ENCODE data around the gene PANK4.

The PANK4 gene

DNA sequence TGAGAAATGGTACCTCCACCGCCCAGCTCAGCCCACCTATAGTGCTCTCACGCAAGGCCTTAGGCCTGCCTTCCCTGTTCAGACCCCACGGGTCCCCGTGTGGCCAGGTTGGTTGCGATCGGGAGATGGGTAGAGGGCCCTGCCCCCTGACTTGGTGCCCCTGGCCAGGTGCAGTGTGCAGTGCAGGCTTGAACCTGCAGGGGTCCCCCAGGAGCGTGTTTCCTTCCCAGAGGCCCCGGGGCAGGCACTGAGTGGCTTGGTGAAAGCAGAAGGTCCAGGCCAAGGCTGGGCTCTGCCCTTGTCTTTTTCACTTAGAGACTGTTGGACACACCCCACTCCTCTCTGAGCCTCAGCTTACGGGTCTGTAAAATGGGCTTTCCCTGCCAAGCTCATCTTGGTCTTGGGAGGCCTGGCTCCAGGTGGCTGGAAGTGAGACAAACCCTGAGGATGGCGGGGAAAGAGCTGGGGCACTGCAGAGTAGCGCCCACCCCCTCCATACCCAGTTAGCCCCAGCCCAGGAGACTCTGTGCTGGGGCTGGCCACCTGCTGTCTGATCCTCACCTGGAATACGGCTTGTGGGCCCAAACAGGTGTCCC lies 13.0 kb upstream of the PANK4 start:
- TF ChIP-seq, protein P1, sequence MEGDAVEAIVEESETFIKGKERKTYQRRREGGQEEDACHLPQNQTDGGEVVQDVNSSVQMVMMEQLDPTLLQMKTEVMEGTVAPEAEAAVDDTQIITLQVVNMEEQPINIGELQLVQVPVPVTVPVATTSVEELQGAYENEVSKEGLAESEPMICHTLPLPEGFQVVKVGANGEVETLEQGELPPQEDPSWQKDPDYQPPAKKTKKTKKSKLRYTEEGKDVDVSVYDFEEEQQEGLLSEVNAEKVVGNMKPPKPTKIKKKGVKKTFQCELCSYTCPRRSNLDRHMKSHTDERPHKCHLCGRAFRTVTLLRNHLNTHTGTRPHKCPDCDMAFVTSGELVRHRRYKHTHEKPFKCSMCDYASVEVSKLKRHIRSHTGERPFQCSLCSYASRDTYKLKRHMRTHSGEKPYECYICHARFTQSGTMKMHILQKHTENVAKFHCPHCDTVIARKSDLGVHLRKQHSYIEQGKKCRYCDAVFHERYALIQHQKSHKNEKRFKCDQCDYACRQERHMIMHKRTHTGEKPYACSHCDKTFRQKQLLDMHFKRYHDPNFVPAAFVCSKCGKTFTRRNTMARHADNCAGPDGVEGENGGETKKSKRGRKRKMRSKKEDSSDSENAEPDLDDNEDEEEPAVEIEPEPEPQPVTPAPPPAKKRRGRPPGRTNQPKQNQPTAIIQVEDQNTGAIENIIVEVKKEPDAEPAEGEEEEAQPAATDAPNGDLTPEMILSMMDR (IDR thresholded peaks at IDR 0.05), result no peak
- no peak for DNase-seq
- H3K27me3 ChIP-seq, result peaks cover 0 to 59% of the 10 kb centered on the region in 2 donors
- peaks cover 0 to 22% (median 5%) of the 10 kb centered on the region in 4 donors for H3K4me1 ChIP-seq
- no peak overlapping the region for H3K4me3 ChIP-seq
- H3K36me3 ChIP-seq, result no peaks in the 10 kb centered on the region
- intact Hi-C loops (cut with DNase I; ENCODE audit: low total_unique reads), result no loop called here
- no peaks in the 10 kb centered on the region for H3K9me3 ChIP-seq
- H3K27ac ChIP-seq, result no peak overlapping the region

DNA sequence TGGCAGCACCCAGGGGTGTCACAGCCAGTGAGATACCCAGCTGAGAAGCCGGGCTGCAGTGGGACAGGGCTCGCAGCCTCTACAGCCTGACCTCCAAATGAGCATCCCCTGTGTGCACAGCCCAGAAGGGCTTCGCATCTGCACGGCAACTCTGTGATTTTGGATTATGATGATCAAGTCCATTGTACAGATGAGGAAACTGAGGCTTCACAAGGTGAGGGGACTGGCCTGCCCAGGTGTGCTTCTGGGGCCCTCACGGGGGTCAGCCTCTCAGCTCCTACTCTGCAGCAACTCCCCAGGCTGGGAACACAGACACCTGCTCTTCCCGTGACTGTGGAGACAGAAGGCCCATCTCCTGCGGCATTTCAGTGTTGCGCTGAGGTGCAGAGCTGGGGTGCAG lies 12.5 kb upstream of the PANK4 start:
- Histone ChIP-seq H3K27me3 (peaks cover 0 to 53% of the 10 kb centered on the region in 2 donors), H3K4me3 (no peak overlapping the region), H3K9me3 (no peaks in the 10 kb centered on the region), H3K36me3 (no peaks in the 10 kb centered on the region), H3K27ac (no peak overlapping the region), H3K4me1 (peaks cover 0 to 16% (median 5%) of the 10 kb centered on the region in 4 donors)
- intact Hi-C loops (cut with DNase I; ENCODE audit: low total_unique reads), result no loop called here
- TF ChIP-seq, protein P1 (IDR thresholded peaks at IDR 0.05), result no peak
- DNase-seq, result no peak

DNA sequence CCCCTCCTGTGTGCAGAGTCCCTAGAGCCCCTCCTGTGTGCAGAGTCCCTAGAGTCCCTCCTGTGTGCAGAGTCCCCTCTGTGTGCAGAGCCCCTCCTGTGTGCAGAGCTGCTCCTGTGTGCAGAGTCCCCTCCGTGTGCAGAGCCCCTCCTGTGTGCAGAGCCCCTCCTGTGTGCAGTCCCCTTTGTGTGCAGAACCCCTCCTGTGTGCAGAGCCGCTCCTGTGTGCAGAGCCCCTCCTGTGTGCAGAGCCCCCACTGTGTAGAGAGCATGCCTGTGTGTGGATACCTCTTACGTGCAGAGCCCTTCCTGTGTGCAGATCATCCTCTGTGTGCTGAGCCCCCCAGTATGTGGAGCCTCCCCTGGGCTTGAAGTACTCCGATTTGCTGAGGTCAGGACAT lies 12.0 kb upstream of the PANK4 start:
- H3K36me3 ChIP-seq, result no peaks in the 10 kb centered on the region
- H3K27me3 ChIP-seq, result peaks cover 0 to 48% of the 10 kb centered on the region in 2 donors
- no peak for DNase-seq
- peaks cover 0 to 11% (median 3%) of the 10 kb centered on the region in 4 donors for H3K4me1 ChIP-seq
- no peaks in the 10 kb centered on the region for H3K9me3 ChIP-seq
- TF ChIP-seq, protein P1 (IDR thresholded peaks at IDR 0.05), result no peak
- H3K4me3 ChIP-seq, result no peak overlapping the region
- intact Hi-C loops (cut with DNase I; ENCODE audit: low total_unique reads), result no loop called here
- no peak overlapping the region for H3K27ac ChIP-seq

DNA sequence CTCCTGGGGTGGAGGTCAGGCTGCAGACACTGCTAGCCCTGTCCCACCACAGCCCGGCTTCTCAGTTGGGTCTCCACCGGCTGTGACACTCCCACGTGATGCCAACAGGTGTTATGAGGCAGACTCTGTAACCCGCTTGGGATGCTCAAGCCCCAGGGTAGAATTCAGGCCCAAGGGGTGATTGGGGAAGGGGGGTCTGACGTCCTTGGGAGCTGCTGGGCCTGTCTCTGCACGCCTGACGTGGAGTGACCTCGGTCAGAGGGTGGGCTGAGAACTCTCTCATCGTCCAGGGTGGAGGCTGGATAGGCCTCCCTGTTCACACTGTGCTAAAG lies 11.4 kb upstream of the PANK4 start:
- TF ChIP-seq, protein P1 (IDR thresholded peaks at IDR 0.05), result no peak
- Histone ChIP-seq H3K36me3 (no peaks in the 10 kb centered on the region), H3K27ac (no peak overlapping the region), H3K27me3 (peaks cover 0 to 42% of the 10 kb centered on the region in 2 donors), H3K9me3 (no peaks in the 10 kb centered on the region), H3K4me1 (peaks cover 0 to 8% (median 3%) of the 10 kb centered on the region in 4 donors), H3K4me3 (no peak overlapping the region)
- DNase-seq, result no peak
- intact Hi-C loops (cut with DNase I; ENCODE audit: low total_unique reads), result no loop called here

DNA sequence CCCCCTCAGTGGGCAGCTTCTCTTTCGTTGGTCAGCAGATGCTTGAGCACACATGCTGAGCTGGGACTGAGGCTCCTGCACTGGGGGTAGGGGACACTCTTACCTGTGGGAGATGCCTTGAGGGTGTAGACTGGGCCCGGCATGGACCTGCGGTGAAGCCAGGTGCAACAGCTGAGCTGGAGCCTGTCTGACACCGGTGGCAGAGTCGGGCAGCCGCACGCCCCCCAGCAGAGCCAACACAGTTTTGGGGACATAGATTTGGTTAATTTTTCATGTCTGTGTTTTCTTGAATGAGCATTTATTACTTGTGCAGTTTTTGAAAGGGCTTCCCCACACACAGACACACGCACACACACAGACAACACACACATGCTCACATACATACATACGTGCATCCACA lies 9.6 kb upstream of the PANK4 start:
- Histone ChIP-seq H3K36me3 (no peaks in the 10 kb centered on the region), H3K9me3 (no peaks in the 10 kb centered on the region), H3K4me1 (peaks cover 0 to 15% (median 9%) of the 10 kb centered on the region in 4 donors), H3K27ac (no peak overlapping the region), H3K4me3 (no peak overlapping the region), H3K27me3 (peaks cover 0 to 35% of the 10 kb centered on the region in 2 donors)
- intact Hi-C loops (cut with DNase I; ENCODE audit: low total_unique reads), result no loop called here
- TF ChIP-seq, protein P1 (IDR thresholded peaks at IDR 0.05), result no peak
- no peak for DNase-seq

DNA sequence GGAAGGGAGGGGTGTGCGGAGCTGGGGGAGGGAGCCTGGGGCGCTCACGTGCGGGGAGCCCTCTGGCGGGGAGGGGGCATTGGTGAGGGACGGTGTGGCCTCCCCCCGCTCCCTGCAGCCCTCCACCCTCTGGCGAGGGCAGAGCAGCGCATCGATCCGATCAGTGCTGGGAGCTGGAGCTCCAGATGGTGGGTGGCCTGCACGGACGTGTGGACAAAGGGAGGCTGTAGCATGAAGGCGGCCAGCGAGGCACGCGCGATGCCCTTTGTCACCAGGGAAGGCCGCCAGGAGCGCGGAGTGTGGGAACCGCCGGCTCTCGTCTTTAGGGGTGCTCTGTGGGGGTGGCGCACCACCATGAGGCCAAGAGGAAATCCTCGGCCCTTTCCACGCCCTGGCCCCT lies 9.1 kb upstream of the PANK4 start:
- Histone ChIP-seq H3K4me3 (no peak overlapping the region), H3K9me3 (no peaks in the 10 kb centered on the region), H3K4me1 (peaks cover 3 to 15% (median 13%) of the 10 kb centered on the region in 4 donors), H3K36me3 (no peaks in the 10 kb centered on the region), H3K27me3 (peaks cover 0 to 32% of the 10 kb centered on the region in 2 donors), H3K27ac (no peak overlapping the region)
- intact Hi-C loops (cut with DNase I; ENCODE audit: low total_unique reads), result no loop called here
- no peak for DNase-seq
- TF ChIP-seq, protein P1 (IDR thresholded peaks at IDR 0.05), result no peak
